Chondrocyte (in vitro differentiated cells): ENCODE results near the gene MYOG. TPM values are rescaled to one million over a fixed set of nuclear protein-coding genes. Genes with fewer than 3 reads are reported as not detected.

ENCODE experiments used
- DNase-seq: peaks from one replicate; pipeline ENCODE4 v3.0.0; 2021; ENCODE audit warnings: mixed read lengths, low spot score
- H3K27ac Mint-ChIP-seq: one replicate; pipeline ENCODE4 v1.8.0; 2021; ENCODE audit warnings: mild to moderate bottlenecking, moderate library complexity, mixed read lengths; ENCODE audit not compliant: unreplicated experiment
- H3K27me3 Mint-ChIP-seq: 2 replicates; pipeline ENCODE4 v1.8.0; 2021; ENCODE audit warnings: low read depth, mixed read lengths
- H3K36me3 Mint-ChIP-seq: 2 replicates; pipeline ENCODE4 v1.8.0; 2021; ENCODE audit warnings: low read depth, mixed read lengths
- H3K4me1 Mint-ChIP-seq: 2 replicates; pipeline ENCODE4 v1.8.0; 2021; ENCODE audit warnings: low read depth, mild to moderate bottlenecking, mixed read lengths
- H3K4me3 Mint-ChIP-seq: one replicate; pipeline ENCODE4 v1.8.0; 2021; ENCODE audit warnings: mild to moderate bottlenecking, moderate library complexity, mixed read lengths; ENCODE audit not compliant: unreplicated experiment
- H3K9me3 Mint-ChIP-seq: 2 replicates; pipeline ENCODE4 v1.8.0; 2021; ENCODE audit warnings: low read depth, mixed read lengths
- total RNA-seq: library from RNA; stranded (reverse); gene quantifications from 3 replicates; pipeline ENCODE4 v1.2.1, GENCODE V29; 2021
- TF ChIP-seq, protein P1 (sequence below): fragments of 200-600 bp; sonication (generic); IDR thresholded peaks from 2 replicates; pipeline ENCODE4 v1.5.0; 2021; ENCODE audit warnings: antibody characterized with exemption, mild to moderate bottlenecking, moderate library complexity

Gene MYOG
- total RNA-seq, 1 donor from 2014 or later, result not detected

DNA sequence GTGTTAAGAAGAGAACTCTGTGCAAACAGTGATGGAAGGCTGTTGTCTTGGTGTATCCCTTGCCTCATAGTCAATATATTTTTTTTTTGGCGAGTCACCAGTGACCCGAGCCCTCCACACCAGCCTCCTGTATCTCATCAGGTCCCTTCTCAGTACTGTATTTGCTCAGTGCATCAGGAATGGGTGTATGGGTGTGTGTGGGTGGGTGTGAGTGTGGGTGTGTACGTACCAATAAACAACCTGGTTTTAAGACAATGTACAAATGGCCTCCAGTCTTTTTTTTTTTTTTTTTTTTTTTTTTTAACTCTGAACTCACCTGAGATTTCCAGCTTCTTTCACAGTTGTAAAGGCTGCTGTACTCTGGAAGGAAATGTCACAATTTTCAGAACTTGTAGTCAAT, 7.3 kb downstream of the MYOG start:
- no peak overlapping the region for H3K27ac Mint-ChIP-seq
- peaks cover 39% of the 10 kb centered on the region for H3K27me3 Mint-ChIP-seq
- H3K9me3 Mint-ChIP-seq, result no peaks in the 10 kb centered on the region
- TF ChIP-seq, protein P1, sequence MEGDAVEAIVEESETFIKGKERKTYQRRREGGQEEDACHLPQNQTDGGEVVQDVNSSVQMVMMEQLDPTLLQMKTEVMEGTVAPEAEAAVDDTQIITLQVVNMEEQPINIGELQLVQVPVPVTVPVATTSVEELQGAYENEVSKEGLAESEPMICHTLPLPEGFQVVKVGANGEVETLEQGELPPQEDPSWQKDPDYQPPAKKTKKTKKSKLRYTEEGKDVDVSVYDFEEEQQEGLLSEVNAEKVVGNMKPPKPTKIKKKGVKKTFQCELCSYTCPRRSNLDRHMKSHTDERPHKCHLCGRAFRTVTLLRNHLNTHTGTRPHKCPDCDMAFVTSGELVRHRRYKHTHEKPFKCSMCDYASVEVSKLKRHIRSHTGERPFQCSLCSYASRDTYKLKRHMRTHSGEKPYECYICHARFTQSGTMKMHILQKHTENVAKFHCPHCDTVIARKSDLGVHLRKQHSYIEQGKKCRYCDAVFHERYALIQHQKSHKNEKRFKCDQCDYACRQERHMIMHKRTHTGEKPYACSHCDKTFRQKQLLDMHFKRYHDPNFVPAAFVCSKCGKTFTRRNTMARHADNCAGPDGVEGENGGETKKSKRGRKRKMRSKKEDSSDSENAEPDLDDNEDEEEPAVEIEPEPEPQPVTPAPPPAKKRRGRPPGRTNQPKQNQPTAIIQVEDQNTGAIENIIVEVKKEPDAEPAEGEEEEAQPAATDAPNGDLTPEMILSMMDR, result no peak
- peaks cover 26% of the 10 kb centered on the region for H3K36me3 Mint-ChIP-seq
- H3K4me1 Mint-ChIP-seq, result no peaks in the 10 kb centered on the region
- no peak overlapping the region for H3K4me3 Mint-ChIP-seq
- DNase-seq, result no peak

DNA sequence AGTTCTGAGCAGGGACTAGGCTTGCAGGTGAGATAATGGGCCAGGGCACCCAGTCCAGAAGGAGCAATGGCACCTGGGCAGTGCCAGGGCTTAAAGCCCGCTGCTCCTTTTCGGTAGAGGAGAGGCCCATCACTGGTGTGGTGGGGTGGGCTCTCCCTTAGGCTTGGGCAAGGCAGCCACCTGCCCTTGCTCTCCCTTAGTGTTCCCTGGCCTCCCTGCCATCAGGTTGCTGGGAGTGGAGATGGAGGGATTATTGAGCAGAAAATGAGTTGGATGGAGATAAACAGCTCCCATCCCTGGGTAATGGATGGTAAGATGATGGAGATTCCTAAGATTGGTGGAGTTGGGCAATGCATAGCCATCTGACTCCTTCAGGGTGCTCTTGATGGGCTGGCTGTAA, 7.9 kb downstream of the MYOG start:
- H3K4me3 Mint-ChIP-seq, result no peak overlapping the region
- H3K4me1 Mint-ChIP-seq, result no peaks in the 10 kb centered on the region
- peaks cover 42% of the 10 kb centered on the region for H3K27me3 Mint-ChIP-seq
- TF ChIP-seq, protein P1, result no peak
- no peak overlapping the region for H3K27ac Mint-ChIP-seq
- peaks cover 30% of the 10 kb centered on the region for H3K36me3 Mint-ChIP-seq
- peak; percentile 37 for DNase-seq
- no peaks in the 10 kb centered on the region for H3K9me3 Mint-ChIP-seq

DNA sequence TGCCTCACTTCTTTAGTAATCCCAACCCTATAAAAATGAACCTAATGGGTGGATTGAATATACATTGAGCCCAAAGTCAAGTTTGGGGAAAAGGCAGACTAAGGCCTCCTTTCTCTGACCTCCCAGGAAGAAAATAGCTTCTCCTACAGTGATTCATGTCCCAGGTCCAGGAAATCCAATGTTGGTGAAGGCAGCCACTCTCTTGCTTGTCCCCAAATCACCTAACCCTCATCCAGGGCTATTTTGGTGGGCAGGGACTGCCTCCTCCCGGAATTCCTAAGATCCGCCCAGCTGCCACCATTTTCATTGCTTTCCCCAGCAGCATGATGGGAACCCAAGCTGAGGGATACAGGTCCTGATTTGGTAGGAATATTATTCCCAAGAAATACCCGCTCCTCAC, 8.4 kb downstream of the MYOG start:
- peaks cover 32% of the 10 kb centered on the region for H3K36me3 Mint-ChIP-seq

DNA sequence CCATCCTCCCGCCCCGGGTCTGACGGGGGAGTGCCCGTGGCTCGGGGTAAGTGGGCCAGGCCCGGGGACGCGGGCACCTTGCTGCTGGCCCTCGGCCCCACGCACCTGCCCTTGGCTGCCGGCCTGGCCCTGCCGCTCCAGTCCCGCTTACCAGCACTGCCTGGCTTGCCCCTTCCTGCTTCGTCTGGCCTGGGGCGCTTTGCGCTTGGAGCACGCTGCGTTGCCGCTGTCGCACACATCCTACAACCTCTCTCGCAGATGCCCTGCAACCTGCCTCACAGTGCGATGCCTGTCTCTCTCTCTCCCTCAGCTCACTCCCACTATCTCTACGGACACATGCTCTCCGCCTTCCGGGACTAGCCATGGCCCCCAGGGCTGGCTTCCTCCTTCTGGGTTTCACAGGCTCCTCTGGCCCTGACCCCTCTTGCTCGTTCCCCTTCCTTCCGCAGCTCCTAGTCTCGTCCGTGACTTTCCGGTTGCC, 9.7 kb downstream of the MYOG start:
- Mint-ChIP-seq H3K4me1 (peaks cover 5% of the 10 kb centered on the region), H3K4me3 (peak overlapping the region; percentile 44), H3K9me3 (no peaks in the 10 kb centered on the region), H3K27me3 (peaks cover 36% of the 10 kb centered on the region), H3K36me3 (peaks cover 42% of the 10 kb centered on the region), H3K27ac (no peak overlapping the region)
- peak; percentile 93 for DNase-seq
- TF ChIP-seq, protein P1, result no peak

More for the DNA sequence above, 8.4 kb downstream of the MYOG start:
- no peak overlapping the region for H3K4me3 Mint-ChIP-seq
- H3K27ac Mint-ChIP-seq, result no peak overlapping the region
- peaks cover 42% of the 10 kb centered on the region for H3K27me3 Mint-ChIP-seq
- H3K9me3 Mint-ChIP-seq, result no peaks in the 10 kb centered on the region
- no peak for DNase-seq
- TF ChIP-seq, protein P1, result no peak
- H3K4me1 Mint-ChIP-seq, result peaks cover 2% of the 10 kb centered on the region

DNA sequence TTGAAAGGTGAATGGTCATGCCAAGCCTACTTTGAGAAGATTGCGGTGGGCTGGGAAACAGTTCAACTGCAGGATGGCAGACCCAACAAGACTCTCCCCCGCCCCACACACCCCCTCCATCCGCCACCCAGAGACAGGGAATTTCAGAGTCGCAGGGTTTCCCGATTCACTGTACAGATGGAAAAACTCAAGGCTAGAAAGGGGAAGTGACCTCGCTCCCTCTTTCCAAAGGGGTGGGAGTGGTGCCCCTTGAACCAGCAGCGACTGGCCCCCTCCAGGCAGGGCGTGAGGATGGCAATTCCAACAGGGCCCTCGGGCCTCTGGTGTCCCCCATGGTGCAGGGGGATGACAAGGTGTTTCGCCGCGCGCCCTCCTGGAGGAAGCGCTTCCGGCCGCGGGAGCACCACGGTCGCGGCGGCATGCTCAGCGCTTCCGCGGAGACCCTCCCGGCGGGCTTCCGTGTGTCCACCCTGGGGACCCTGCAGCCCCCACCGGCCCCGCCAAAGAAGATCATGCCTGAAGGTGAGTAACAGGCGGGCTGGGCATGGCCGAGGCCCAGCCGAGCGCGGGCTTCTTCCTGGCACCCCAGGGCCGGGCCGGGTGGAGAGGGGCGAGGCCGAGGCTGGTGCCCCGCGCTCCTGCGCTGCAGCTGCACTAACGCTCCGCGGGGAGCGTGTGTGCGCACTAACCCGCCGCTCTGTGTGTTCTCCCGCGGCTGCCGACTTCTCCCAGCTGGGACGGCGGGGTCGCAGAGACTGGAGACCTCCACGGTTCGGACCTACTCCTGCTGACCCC, 10.4 kb downstream of the MYOG start:
- peak; percentile 76 for DNase-seq
- Mint-ChIP-seq H3K27ac (no peak overlapping the region), H3K9me3 (no peaks in the 10 kb centered on the region), H3K36me3 (peaks cover 42% of the 10 kb centered on the region), H3K27me3 (peaks cover 35% of the 10 kb centered on the region), H3K4me3 (no peak overlapping the region), H3K4me1 (peaks cover 5% of the 10 kb centered on the region)
- TF ChIP-seq, protein P1, result no peak
